HG02588 (cell line): ENCODE results near the gene ZNF45.
A peak's percentile ranks its signal among the peaks of the same experiment; 100 is the strongest.
"Not testable (repeated sequence)": the region's sequence is repeated elsewhere in the genome, so short reads cannot be mapped to it uniquely, and the experiment has no call there.

Experiments
- ATAC-seq: cut with Tn5 transposase; IDR thresholded peaks from one replicate; pipeline ENCODE4 v1.9.1; 2021; ENCODE audit warnings: mild to moderate bottlenecking, moderate library complexity; ENCODE audit not compliant: unreplicated experiment

The ZNF45 gene

DNA sequence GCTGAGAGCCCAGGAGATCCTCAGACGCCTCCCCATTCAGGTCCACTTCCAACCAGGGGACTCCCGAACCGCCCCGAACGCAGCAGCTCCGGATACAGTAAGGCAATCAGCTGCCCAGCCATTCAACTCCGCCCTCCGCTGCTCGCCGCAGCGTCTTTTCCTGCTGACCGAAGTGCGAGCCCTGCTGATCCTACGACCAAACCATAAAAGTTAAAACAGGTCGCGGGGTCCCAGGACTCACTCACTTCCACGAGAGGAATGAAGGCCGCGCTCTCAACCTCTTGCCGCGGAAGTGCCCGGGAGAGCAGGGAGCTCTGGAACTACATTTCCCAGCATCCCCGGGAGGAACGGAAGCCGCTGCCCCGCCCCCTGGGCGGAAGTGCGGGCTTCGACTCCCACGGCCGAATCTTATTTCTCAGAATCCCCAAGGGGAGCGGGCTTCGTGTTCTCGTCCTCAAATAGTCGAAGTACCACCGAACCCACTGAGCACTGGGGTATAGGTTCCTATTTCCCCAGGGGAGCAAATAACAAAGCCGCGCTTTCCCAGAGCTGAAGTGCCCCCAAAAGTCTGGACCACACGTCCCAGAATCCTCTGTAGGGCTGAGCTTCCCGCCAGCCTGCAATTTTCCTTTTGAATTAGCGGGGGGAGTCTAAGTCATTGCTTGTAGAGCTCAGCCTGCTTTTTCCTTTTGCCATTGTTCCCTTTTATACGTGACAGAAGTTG is at the start of gene ZNF45:
Gene ZNF45 (minus strand): TSS at position 298 of the 724 bp plus-strand sequence. CDS start 13,097 bp downstream, outside the sequence.
- ATAC-seq: peak; percentile 93

DNA sequence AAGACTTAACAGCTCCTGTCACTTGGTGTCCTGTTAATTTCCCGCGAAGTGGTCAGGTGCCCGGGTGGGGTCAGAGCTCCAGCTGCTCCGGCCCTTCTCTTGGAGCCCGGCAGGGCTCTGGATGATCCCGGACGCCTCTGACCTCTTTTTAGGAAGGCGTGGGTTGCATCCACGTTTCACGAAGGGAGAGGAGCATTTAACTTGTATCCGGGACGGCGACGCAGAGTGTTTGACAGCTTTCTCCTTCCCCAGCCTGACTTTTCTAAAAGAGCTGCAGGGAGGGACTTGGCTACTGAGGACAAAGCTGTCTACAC is 49.6 kb upstream of the ZNF45 start:
- ATAC-seq: peak; percentile 31

DNA sequence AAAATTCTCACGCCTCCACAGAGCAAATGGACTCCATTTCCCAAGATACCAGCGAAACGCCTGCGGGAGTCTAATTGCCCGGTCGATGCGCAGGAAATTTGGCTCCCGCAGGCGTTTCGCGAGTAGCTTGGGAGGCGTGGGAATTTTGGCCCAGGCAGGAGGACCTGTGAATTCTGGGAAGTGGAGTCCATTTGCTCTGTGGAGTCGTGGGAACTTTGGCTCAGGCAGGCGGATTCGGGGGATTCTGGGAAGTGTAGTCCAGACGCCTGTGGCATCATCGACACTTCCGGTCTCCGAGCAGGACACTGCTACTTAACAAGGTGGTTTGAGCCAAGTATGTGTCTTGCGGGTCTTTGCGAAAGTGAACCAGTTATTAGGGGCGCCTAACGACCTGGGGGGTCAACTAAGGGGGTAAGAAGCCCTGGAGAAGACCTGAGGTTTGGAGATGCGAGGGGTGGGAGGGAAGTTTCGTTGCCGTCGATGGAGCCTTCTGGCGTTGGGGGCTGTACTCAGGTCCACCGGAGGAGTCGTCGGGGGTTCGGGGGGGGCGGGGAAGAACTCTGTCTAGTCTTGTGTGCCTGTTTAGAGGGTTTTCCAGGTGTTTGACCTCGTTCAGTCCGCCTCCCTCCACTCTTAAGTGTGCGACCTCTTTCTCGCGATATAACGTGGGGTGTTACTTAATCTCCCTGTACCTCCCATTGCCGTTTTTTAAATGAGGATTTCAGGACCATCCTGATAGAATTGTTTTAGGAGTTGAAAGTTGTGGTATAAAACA is 49.0 kb upstream of the ZNF45 start, which contains the start of gene ZNF155:
Gene ZNF155 (plus strand): TSS at position 277 of the 775 bp plus-strand sequence. CDS start 4,356 bp downstream, outside the sequence.
- ATAC-seq: peak; percentile 83

DNA sequence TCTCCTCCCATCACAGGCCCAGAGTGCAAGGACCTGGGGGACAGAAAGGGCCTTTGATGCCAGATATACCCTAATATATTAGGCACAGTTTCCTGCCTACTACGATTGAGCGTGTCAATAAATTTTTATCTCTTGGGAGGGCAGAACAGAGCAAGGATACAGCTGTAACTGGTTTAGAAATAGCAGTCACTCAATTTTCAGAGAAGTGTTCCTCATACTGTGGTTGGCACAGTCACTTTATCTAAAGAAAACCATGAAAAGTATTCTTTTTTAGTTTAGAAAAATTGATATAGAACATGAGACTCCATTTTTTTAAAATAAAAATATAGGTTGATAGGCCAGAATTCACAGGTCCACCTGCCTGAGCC is 48.4 kb upstream of the ZNF45 start:
- ATAC-seq: peak; percentile 11

DNA sequence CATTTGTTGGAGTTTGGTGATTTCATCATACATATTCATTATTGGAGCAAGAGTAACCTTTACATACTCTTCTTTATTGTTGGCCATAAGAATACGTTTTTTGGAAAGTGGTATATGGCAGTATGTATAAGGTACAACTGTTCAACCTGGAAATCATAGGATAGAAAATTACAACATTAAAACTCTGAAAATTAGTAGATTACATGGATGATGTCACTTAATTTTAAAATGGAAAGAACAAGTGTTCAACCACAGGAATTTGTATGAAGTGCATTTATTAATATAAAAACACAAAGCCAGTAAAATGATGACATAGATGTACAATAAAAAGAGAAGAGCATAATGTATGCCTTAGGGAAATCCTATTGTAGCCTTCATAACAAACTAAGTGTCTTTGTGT is 41.6 kb upstream of the ZNF45 start:
- no peak for ATAC-seq

DNA sequence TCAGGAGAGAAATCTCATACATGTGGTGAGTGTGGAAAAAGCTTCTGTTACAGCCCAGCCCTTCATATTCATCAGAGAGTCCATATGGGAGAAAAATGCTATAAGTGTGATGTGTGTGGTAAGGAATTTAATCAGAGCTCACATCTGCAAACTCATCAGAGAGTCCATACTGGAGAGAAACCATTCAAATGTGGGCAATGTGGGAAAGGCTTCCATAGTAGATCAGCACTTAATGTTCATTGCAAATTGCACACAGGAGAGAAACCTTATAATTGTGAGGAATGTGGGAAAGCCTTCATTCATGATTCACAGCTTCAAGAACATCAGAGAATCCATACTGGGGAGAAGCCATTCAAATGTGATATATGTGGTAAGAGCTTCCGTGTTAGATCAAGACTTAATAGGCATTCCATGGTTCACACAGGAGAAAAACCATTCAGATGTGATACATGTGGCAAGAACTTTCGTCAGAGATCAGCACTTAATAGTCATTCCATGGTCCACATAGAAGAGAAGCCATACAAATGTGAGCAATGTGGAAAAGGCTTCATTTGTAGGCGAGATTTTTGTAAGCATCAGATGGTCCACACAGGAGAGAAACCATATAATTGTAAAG is 31.1 kb upstream of the ZNF45 start:
- no peak for ATAC-seq

DNA sequence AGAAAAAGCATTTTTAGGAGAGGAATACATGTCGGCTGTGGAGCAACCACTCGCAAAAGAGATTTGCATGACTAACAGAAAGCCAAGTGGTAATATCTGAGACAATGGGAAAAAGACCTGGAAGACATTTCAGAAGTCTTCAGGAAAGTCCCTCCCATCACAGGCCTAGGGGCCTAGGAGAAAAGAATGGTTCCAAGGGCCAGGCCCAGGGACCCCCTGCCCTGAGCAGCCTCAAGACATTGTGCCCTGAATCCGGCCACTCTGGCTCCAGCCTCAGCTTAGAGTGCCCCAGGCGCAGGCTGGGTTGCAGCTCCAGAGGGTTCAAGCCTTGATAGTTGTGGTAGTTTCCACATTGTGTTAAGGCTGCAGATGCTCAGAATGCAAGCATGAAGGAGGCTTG is 25.3 kb upstream of the ZNF45 start:
- no peak for ATAC-seq

DNA sequence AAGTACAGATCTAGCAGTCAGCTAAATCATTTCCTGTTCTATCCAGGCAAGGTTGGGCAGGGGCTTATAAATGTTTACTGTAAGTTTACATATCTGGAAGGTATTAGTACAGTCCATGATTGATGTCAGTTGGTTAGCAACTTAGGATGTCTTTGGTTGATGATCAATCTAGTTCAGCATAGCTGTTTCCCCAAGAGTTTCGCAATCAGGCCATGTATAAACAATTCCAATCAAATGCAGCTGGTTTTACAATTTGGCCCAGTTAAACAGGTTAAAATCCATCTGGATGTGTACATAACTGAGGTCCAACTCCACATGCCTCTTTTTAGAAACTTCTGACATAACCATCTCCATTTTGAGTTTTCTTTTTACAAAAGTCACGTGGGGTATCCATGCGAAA is 22.8 kb upstream of the ZNF45 start:
- no peak for ATAC-seq

DNA sequence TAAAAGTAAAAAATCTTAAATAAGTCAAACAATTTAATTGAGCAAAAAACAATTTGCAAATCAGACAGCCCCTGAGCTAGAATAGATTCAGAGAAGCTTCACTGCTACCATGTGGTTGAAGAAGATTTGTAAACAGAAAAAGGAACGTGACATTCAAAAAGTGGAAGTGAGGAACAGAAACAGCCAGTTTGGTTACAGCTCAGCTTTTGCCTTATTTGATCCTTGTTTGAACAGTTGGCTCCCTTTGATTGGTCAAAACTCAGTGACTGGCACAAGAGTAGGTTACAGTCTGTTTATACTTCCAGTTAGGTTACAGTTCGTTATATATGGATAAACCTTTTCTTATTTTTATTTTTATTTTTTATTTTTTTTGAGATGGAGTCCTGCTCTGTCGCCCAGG is 21.7 kb upstream of the ZNF45 start:
- no peak for ATAC-seq

DNA sequence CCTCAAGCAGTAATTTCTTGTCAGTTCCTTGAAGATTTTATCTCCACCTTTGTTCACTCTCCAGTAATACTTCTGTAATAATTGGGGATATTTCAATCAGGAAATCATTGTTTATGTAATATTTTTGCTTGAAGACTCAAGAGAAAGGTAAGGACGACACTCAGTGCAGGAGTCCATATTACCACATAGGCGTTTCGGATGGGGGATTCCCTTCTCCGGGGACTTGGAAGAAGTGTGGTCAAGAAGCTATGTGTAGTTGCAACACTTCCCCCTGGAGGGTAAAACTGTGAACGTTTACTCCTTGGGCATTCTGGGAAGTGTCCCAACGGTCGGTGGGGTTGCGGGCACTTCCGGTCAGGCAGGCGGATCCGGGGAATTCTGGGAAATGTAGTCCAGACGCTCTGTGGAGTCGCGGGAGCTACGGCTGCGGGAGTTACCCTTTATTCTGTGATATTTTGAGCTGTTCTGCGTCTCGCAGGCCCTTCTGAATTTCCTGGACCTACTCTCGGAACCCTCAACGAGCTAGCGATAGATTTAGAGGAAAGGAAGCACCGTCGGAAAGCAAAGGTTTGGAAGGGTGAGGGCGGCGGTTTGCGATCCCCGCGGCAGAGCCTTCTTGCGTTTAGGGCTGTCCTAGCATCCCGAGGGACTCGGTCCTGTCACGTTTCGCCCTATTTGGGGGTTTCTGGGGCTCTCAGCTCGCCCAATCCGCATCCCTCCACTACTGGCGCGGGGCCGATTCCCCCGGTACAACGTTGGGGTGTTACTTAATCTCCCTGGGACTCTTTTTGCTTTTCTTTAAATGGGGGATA is 16.0 kb upstream of the ZNF45 start, which contains the start of gene ZNF221:
Gene ZNF221 (plus strand): TSS at position 395 of the 812 bp plus-strand sequence. CDS start 11,499 bp downstream, outside the sequence.
- peak; percentile 93 for ATAC-seq

DNA sequence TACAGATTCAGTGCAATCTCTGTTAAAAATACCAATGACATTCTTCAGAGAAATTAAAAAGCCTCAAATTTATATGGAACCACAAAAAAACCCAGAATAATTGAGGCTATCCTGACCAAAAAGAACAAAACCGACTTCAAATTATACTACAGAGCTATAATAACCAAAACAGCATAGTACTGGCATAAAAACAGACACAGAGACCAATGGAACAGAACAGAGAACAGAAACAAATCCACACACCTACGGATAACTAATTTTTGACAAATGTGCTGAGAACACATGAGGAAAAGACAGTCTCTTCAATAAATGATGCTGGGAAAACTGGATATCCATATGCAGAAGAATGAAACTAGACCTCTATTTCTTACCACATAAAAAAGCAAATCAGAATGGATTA is 14.7 kb upstream of the ZNF45 start:
- not testable (repeated sequence) for ATAC-seq

DNA sequence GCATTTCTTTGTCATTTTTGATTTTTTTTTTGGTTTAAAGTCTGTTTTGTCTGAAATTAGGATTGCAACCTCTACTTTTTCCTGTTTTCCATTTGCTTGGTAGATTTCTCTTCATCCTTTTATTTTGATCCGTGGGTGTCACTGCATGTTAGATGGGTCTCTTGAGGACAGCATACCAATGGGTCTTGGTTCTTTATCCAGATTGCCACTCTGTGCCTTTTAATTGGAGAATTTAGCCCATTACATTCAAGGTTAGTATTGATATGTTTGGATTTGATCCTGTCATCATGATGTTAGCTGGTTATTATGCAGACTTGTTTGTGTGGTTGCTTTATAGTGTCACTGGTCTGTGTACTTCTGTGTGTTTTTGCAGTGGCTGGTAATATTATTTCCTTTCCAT is 12.3 kb upstream of the ZNF45 start:
- not testable (repeated sequence) for ATAC-seq

DNA sequence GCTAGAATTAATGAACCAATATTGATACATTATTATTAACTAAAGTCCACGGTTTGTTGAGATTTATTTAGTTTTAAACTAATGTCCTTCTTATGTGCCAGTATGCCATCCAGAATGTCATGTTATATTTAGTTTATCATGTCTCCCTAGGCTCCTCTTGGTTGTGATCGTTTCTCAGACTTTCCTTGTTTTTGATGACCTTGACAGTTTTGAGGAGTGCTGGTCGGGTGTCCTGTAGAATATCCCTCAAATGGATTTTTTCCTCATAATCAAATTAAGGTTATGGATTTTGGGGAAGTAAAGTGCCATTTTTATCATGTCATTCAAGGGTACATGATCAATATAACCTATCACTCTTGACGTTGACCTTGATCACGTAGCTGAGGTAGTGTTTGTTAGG is 6.1 kb upstream of the ZNF45 start:
- ATAC-seq: no peak

DNA sequence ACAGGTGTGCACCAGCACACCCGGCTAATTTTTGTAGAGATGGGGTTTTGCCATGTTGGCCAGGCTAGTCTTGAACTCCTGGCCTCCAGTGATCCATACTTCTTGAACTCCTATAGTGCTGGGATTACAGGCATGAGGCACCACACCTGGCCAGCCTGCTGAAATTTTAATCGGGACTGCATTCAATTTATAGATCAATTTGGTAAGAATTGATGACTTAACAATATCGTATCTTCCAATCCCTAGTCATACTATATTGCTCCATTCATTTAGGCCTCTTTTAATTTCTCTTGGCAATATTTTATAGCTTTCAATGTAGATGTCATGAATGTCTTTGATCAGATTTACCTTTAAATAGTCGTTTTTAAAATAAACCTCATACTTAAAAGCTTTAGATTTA is 5.6 kb upstream of the ZNF45 start:
- ATAC-seq: no peak

DNA sequence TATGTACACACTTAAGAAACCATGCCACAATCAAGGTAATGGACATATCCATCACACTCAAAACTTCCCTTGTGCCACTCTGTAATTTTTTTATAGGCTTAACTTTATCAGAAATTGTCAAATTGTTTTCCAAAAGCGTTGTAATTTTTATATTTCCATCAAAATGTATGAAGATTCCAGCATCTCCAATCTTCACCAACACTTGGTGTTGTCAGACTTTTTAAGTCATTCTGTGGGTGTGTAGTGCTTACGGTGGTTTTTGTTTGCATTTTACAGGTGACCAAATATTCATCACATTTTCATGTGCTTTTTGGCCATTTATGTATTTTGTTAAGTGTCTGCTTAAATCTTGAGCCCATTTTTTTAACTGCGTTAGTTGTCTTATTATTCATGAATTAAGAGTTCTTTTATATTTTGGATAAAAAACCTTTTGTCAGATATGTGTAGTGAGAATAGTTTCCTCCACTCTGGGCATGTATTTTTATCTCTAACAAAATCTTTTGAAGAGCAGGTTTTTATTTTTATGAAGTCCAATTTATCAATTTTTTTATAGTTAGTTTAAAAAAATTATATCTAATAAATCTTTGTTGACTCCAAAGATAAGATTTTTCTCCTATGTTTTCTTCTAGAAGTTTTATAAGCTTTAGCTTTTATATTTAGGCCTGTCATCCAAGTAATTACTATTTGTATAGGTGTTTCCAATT is 4.6 kb upstream of the ZNF45 start:
- ATAC-seq: no peak

DNA sequence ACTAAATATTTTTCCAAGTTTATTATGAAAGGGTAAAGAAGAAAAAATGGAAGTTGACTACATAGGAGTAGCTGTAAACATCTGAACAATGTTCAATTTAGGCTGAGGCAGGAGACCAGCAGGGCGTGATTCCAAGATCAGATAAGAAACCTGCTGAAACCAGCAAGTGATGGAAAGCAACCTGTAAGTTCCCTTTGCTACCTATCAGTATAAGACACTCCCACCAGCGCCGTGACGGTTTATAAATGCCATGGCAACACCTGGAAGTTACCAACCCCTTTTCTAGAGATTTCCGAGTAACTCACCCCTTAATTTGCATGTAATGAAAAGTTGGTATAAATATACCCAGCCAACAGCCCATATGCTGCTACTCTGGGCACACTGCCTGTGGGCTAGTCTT is 1.1 kb upstream of the ZNF45 start:
- ATAC-seq: no peak

DNA sequence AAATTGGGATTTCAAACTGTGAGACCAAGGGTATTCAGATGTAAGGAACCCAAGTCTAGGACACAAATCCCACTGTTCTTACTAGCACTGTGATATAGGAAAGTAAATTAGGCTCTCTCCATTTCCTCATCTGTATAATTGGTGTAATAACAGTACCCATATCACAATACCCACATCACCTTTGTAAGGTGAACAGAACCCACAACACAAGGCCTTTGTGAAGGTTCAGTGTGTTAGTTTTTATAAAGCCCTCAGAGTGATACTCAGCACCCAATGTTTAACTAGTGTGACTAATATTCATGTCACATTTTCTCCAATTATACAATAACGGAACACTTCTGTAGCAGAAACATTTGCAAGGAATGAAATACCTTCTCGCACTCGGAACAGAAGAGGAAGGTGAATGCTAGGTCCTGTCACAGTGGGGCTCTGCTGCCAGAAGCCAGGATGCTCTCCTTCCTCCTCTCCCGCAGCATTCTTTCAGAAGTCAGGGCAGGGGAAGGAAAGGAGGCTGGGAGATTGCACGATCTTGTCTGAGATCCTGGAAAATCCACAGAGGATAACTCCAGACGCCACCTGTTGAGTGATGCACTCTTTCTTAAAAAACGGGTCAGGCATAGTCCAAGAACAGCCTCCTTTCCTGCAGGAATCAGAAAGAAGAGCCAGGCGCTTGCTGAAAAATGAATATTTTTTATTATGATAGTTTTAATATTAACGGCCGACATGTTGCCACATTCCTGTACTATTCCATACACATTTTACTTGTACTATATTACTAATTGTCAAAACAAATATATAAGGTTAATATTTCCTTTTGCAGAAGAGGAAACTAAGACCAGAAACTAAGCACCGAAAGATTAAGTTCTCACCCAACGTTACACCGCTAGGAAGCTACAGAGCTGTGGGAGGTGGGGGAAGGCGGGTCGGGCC is 762 bp downstream of the ZNF45 start:
- ATAC-seq: no peak

DNA sequence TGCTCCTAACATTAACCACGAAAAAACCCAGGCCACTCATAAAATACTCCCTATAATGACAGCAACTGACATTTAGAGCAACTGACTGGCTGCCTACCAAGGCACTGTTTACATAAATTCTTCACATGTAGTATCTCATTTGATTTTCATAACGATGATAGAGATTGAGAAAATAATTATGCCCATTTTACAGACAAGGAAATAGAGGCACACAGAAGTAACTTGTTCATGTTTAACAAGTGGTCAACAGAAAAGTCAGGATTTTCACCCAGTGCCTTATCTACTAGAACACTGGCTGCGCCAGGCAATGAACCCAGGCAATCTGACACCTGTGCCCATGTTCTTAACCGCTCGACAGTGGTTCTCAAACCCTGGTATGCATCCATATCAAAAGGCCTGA is 6.3 kb downstream of the ZNF45 start:
- no peak for ATAC-seq

DNA sequence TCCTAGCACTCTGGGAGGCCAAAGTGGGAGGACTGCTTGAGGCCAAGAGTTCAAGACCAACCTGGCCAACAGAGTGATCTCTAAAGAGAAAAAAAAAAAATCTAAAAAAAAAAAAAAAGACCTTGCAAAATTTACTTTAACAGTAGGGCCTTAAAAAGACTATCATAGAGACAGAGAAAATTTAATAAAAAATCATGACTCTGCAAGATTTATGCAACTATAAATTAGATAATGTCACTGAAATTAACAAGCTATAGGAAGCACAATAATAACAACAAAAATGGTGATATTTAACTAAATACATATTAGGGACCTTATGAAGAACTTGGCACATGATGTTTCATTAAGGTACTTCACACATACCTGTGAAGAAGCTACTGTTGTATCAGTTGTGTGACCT is 11.2 kb downstream of the ZNF45 start:
- no peak for ATAC-seq
